Right lobe of liver (tissue), 4 donors: ENCODE data around the gene RPA1.

Experiments
- CTCF ChIP-seq, 4 donors: fragments of 200-600 bp in 3 of 4; fragments of 450-650 bp in 1 of 4; IDR thresholded peaks; one replicate each; pipeline versions ENCODE4 v1.5.1 to v1.8.0; 2016 to 2022; ENCODE audit warnings: antibody characterized with exemption in 4 of 4, mild to moderate bottlenecking in 2 of 4
- POLR2A ChIP-seq: fragments of 450-650 bp; IDR thresholded peaks from one replicate; pipeline ENCODE4 v1.6.1; 2017; ENCODE audit warnings: antibody characterized with exemption, mild to moderate bottlenecking
- donor health status: DM: no; HTN: no; CAD: no.
- donor health status: DM: no; HTN: no; CAD: no.
- donor health status: DM: no; HTN: yes; CAD: no.

GRCh38 chr17:1934901-1935300 is 105.1 kb downstream of the RPA1 start:
- TF ChIP-seq CTCF (IDR thresholded peaks at IDR 0.05) (no peak), POLR2A (no peak)
